Activated CD4-positive, alpha-beta T cell treated with anti-CD3 and anti-CD28 coated beads, Interleukin-2, amount 10 ng/mL, durations not matched to agents 7 days and 5 days (primary cell): ENCODE measurements around the gene PURB. TPM values are rescaled to one million over a fixed set of nuclear protein-coding genes. Genes with fewer than 3 reads are reported as not detected.

Experiments
- CTCF ChIA-PET: fragments of 350-600 bp; sonication (Branson Sonifier 250); formaldehyde crosslinking; loops from one replicate; lab custom pipeline; 2021; ENCODE audit warnings: antibody characterized with exemption; lab: Charles Lee
- POLR2A ChIA-PET: fragments of 350-600 bp; sonication (Branson Sonifier 250); formaldehyde crosslinking; loops from one replicate; lab custom pipeline; 2021; ENCODE audit warnings: antibody characterized with exemption; lab: Charles Lee
- DNase-seq: peaks from one replicate; pipeline ENCODE4 v3.0.0-alpha.2; 2020
- H3K27ac Mint-ChIP-seq: one replicate; pipeline ENCODE4 v1.8.0; 2021; ENCODE audit warnings: mild to moderate bottlenecking, moderate library complexity, mixed read lengths
- H3K27me3 Mint-ChIP-seq: one replicate; pipeline ENCODE4 v1.8.0; 2021; ENCODE audit warnings: mixed read lengths
- H3K36me3 Mint-ChIP-seq: one replicate; pipeline ENCODE4 v1.8.0; 2021; ENCODE audit warnings: low read depth, mixed read lengths
- H3K4me1 Mint-ChIP-seq: one replicate; pipeline ENCODE4 v1.8.0; 2021; ENCODE audit warnings: mixed read lengths
- H3K4me3 Mint-ChIP-seq: one replicate; pipeline ENCODE4 v1.8.0; 2021; ENCODE audit warnings: mild to moderate bottlenecking, moderate library complexity, mixed read lengths
- H3K9me3 Mint-ChIP-seq: one replicate; pipeline ENCODE4 v1.8.0; 2021; ENCODE audit warnings: mixed read lengths
- total RNA-seq, 2 experiments: library from RNA; stranded (reverse); gene quantifications; one replicate each; pipeline ENCODE4 v1.2.3, GENCODE V29; 2021

PURB gene
- total RNA-seq, 2 experiments from 2014 or later = 22.9 to 24.1 TPM

DNA sequence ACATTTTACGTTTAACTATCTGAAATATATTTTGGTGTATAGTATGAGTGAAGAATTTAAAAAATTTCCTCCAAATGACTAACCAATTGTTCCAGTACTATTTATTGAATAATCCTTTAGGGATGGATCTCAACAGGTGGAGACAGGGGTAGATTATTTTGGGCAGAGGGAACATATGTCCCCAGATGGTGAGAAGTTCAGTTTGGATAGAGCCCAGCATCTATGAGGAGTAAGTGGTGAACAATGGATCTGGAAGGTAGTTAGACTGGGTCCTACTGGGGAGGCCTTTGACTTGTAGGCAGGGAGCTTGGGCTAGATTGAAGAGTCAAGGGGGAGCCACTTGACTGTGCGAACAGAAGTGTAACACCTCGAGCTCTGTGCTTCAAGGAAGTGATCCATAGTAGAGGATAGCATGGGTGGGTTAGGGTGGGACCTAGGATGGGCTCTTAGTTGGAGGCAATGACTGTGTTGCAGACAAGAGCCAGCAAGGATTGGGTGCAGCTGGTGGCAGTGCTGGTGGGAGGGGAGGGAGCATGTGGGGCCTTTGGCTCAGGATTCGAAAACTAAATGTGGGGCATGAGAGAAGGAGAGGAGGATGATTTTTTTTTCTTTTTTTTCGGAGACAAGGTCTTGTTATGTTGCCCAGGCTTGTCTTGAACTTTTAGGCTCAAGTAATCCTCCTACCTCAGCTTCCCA is 3.9 kb upstream of the PURB start:
- Mint-ChIP-seq H3K27ac (no peak overlapping the region), H3K4me1 (peaks cover 58% of the 10 kb centered on the region), H3K27me3 (no peaks in the 10 kb centered on the region), H3K9me3 (no peaks in the 10 kb centered on the region), H3K36me3 (peaks cover 8% of the 10 kb centered on the region), H3K4me3 (no peak overlapping the region)
- ChIA-PET CTCF (interaction anchor here (0.6 to 2.3 kb wide), 4 partner anchors 9 to 84 kb away, joined by 3 to 5 read pairs (median 4); no protein-coding TSS in a partner anchor), POLR2A (no interaction called here)
- DNase-seq = no peak

DNA sequence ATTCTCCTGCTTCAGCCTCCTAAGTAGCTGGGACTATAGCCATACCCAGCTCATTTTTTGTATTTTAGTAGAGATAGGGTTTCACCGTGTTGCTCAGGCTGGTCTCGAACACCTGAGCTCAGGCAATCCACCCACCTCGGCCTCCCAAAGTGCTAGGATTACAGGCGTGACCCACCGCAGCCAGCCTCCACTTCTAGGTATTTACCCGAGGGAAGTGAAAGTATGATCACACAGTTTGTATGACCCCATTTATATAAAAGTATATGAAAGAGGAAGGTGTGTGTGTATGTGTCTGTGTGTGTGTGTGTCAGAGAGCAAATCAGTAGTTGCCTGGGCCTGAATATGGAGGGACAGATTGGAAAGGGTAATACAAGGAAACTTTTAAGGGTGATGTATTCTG is 2.0 kb upstream of the PURB start:
- DNase-seq = no peak
- no peaks in the 10 kb centered on the region for H3K27me3 Mint-ChIP-seq
- H3K4me1 Mint-ChIP-seq = peaks cover 70% of the 10 kb centered on the region
- no peaks in the 10 kb centered on the region for H3K9me3 Mint-ChIP-seq
- H3K4me3 Mint-ChIP-seq = peak overlapping the region; percentile 7
- CTCF ChIA-PET = interaction anchor here (0.8 to 2.3 kb wide), 2 partner anchors 28 to 39 kb away, joined by 3 to 5 read pairs; no protein-coding TSS in a partner anchor
- POLR2A ChIA-PET = no interaction called here
- H3K36me3 Mint-ChIP-seq = peaks cover 26% of the 10 kb centered on the region
- H3K27ac Mint-ChIP-seq = peak overlapping the region; percentile 99

DNA sequence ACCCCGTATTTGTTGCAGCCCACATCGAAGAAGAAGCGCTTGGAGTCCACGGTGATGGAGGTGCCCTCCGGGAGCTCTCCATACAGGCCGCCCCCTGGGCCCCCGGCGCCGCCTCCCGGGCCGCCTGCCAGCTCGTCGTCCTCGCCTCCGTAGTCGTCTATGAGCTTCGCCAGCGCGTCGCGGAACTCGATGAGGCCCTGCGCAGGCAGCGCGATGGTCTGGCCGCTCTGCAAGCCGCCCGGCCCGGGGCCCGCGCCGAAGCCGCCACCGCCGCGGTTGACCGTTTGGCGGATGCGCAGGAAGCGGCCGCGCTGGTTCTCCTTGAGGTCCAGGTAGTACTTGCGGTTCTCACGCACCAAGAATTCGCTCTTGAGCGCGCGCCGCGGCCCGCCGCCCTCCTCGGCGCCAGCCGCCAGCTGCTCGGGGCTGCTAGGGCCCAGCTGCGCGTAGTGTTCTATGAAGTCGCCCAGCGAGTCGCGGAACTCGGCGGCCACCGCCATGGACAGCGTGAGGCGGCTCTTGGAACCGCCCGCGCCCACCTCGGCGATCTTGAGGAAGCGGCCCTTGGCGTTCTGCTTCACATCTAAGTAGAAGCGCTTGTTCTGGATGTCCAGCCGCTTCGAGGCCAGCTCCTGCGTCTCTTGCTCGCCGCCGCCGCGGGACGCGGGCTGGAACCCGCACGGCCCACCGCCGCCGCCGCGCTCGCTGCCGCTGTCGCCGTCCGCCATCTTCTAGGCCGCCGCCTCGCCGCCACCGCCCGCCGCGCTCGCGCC is 523 bp downstream of the PURB start:
- POLR2A ChIA-PET = interaction anchor here (0.5 to 1.0 kb wide), 4 partner anchors 37 to 123 kb away, joined by 3 to 4 read pairs (median 4); partner anchors contain the start of gene H2AZ2
- peak; percentile 59 for DNase-seq
- peak overlapping the region; percentile 91 for H3K27ac Mint-ChIP-seq
- CTCF ChIA-PET = interaction anchor here (0.7 to 2.3 kb wide), 9 partner anchors 9 to 320 kb away, joined by 3 to 13 read pairs (median 4); partner anchors contain the start of gene H2AZ2
- H3K4me3 Mint-ChIP-seq = peak overlapping the region; percentile 90
- H3K9me3 Mint-ChIP-seq = no peaks in the 10 kb centered on the region
- H3K36me3 Mint-ChIP-seq = peaks cover 43% of the 10 kb centered on the region
- H3K4me1 Mint-ChIP-seq = peaks cover 78% of the 10 kb centered on the region
- H3K27me3 Mint-ChIP-seq = no peaks in the 10 kb centered on the region

GRCh38 chr7:44883961-44884620 is 1.2 kb downstream of the PURB start:
- no peaks in the 10 kb centered on the region for H3K9me3 Mint-ChIP-seq
- no peak for DNase-seq
- peaks cover 47% of the 10 kb centered on the region for H3K36me3 Mint-ChIP-seq
- H3K4me3 Mint-ChIP-seq = peak overlapping the region; percentile 90
- H3K4me1 Mint-ChIP-seq = peaks cover 79% of the 10 kb centered on the region
- ChIA-PET CTCF (interaction anchor here (1.0 to 2.3 kb wide), 6 partner anchors 17 to 319 kb away, joined by 3 to 13 read pairs (median 4); partner anchors contain the start of gene H2AZ2), POLR2A (interaction anchor here (0.6 kb wide), 1 partner anchor 86 kb away, joined by 3 read pairs; no protein-coding TSS in a partner anchor)
- H3K27me3 Mint-ChIP-seq = no peaks in the 10 kb centered on the region
- H3K27ac Mint-ChIP-seq = peak overlapping the region; percentile 91

DNA sequence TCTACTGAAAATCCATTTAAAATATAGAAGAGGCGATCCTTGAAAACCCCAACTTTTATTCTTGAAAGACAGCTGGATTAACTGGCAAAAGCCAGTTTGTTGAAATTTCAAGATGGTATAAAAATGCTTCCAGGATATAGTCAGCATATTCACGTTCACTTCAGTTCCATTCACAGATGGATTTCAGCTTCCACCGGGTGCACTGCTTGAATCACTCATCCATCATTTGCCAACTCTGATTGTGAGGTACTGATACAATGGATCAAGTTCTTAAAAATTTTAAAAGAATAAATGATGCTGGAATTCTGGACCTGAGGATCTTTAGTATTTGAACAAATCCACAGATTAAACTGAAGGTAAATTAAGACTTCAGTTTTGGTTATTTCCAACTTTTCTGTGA is 2.4 kb downstream of the PURB start:
- H3K4me3 Mint-ChIP-seq = peak overlapping the region; percentile 90
- H3K9me3 Mint-ChIP-seq = no peaks in the 10 kb centered on the region
- ChIA-PET POLR2A (no interaction called here), CTCF (interaction anchor here (0.7 to 2.4 kb wide), 3 partner anchors 9 to 25 kb away, joined by 3 to 10 read pairs (median 3); no protein-coding TSS in a partner anchor)
- H3K4me1 Mint-ChIP-seq = peaks cover 70% of the 10 kb centered on the region
- H3K27ac Mint-ChIP-seq = peak overlapping the region; percentile 79
- DNase-seq = no peak
- H3K27me3 Mint-ChIP-seq = no peaks in the 10 kb centered on the region
- H3K36me3 Mint-ChIP-seq = peaks cover 55% of the 10 kb centered on the region

GRCh38 chr7:44881610-44882009 is 3.7 kb downstream of the PURB start:
- Mint-ChIP-seq H3K27ac (peak overlapping the region; percentile 68), H3K9me3 (no peaks in the 10 kb centered on the region), H3K36me3 (peaks cover 61% of the 10 kb centered on the region), H3K27me3 (no peaks in the 10 kb centered on the region), H3K4me1 (peaks cover 63% of the 10 kb centered on the region), H3K4me3 (peak overlapping the region; percentile 71)
- POLR2A ChIA-PET = interaction anchor here (1.5 kb wide), 1 partner anchor 33 kb away, joined by 8 read pairs; no protein-coding TSS in a partner anchor
- DNase-seq = no peak
- CTCF ChIA-PET = interaction anchor here (0.6 to 2.4 kb wide), 9 partner anchors 10 to 291 kb away, joined by 3 to 14 read pairs (median 3); partner anchors contain the start of gene H2AZ2

GRCh38 chr7:44881066-44881600 is 4.2 kb downstream of the PURB start:
- no peak for DNase-seq
- CTCF ChIA-PET = interaction anchor here (0.6 to 2.4 kb wide), 11 partner anchors 11 to 290 kb away, joined by 3 to 14 read pairs (median 4); partner anchors contain the start of gene H2AZ2
- Mint-ChIP-seq H3K9me3 (no peaks in the 10 kb centered on the region), H3K27ac (peak overlapping the region; percentile 59), H3K27me3 (no peaks in the 10 kb centered on the region), H3K4me3 (peak overlapping the region; percentile 71), H3K4me1 (peaks cover 60% of the 10 kb centered on the region), H3K36me3 (peaks cover 64% of the 10 kb centered on the region)
- POLR2A ChIA-PET = interaction anchor here (1.5 kb wide), 1 partner anchor 34 kb away, joined by 8 read pairs; no protein-coding TSS in a partner anchor

DNA sequence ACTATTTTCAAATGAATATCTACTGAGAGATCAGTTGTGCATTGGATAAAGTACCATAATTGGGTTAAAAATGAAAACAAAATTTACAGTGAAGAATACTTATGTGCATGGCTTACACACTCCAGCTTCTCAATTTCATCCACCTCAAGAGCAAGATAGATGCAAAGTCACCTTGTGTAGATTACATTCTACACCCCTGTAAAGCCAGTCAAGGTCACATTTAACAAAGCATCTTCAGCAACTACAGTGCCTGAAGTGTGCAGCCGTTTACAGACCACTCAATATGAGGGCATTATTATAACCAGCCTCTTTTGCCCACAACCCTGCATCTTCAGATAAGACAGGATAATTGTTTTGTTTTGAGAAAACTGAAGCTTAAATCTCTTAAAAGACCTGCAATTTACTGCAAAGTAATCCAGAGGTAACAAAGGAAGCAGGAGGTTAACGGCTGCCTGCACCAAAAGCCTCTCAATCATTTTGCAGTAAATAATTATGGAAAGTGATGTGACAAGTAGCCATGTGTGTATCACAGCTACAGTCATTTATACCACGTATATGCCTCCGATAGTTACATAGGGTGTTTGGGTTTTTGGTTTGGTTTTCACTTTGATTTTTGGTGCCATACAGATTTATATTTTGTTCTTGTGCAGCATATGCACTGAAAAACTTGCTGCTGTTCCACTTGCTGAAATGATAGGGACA is 4.9 kb downstream of the PURB start:
- Mint-ChIP-seq H3K4me3 (peak overlapping the region; percentile 71), H3K4me1 (peaks cover 55% of the 10 kb centered on the region)
- POLR2A ChIA-PET = interaction anchor here (1.5 kb wide), 1 partner anchor 35 kb away, joined by 8 read pairs; no protein-coding TSS in a partner anchor

GRCh38 chr7:44876393-44876792 is 8.9 kb downstream of the PURB start:
- H3K4me1 Mint-ChIP-seq = peaks cover 25% of the 10 kb centered on the region
- H3K4me3 Mint-ChIP-seq = no peak overlapping the region
- CTCF ChIA-PET = interaction anchor here (1.0 to 1.9 kb wide), 3 partner anchors 9 to 11 kb away, joined by 4 to 5 read pairs (median 5); partner anchors contain the start of gene PURB
- no peak for DNase-seq
- POLR2A ChIA-PET = no interaction called here
- no peak overlapping the region for H3K27ac Mint-ChIP-seq
- H3K27me3 Mint-ChIP-seq = no peaks in the 10 kb centered on the region
- peaks cover 37% of the 10 kb centered on the region for H3K36me3 Mint-ChIP-seq
- H3K9me3 Mint-ChIP-seq = peaks cover 3% of the 10 kb centered on the region

More for the DNA sequence above, 4.9 kb downstream of the PURB start:
- H3K9me3 Mint-ChIP-seq = no peaks in the 10 kb centered on the region
- peaks cover 64% of the 10 kb centered on the region for H3K36me3 Mint-ChIP-seq
- CTCF ChIA-PET = interaction anchor here (0.6 to 2.4 kb wide), 7 partner anchors 11 to 204 kb away, joined by 3 to 14 read pairs (median 4); partner anchors contain the start of gene H2AZ2
- peak overlapping the region; percentile 59 for H3K27ac Mint-ChIP-seq
- DNase-seq = no peak
- no peaks in the 10 kb centered on the region for H3K27me3 Mint-ChIP-seq

DNA sequence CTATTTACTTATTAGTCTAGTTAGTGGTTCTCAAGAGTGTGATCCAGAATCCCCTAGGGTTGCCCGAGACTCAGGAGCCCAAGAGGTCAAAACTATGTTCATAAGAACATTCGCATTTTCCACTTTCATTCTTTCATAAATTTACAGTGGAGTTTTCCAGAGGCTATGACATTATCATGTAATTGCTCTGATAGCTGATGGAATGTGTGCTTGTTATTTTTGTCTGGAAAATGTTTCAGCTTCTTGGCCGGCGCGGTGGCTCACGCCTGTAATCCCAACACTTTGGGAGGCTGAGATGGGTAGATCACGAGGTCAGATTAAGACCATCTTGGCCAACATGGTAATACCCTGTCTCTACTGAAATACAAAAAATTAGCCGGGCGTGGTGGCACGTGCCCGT is 10.1 kb downstream of the PURB start:
- POLR2A ChIA-PET = no interaction called here
- no peak for DNase-seq
- H3K27me3 Mint-ChIP-seq = no peaks in the 10 kb centered on the region
- no peak overlapping the region for H3K27ac Mint-ChIP-seq
- H3K4me3 Mint-ChIP-seq = no peak overlapping the region
- peaks cover 8% of the 10 kb centered on the region for H3K9me3 Mint-ChIP-seq
- CTCF ChIA-PET = interaction anchor here (0.5 to 1.9 kb wide), 4 partner anchors 11 to 27 kb away, joined by 3 to 6 read pairs (median 5); partner anchors contain the start of genes H2AZ2 and PURB
- H3K4me1 Mint-ChIP-seq = peaks cover 13% of the 10 kb centered on the region
- H3K36me3 Mint-ChIP-seq = peaks cover 28% of the 10 kb centered on the region

- Mint-ChIP-seq H3K27me3 (no peaks in the 10 kb centered on the region), H3K4me1 (peaks cover 5% of the 10 kb centered on the region), H3K36me3 (peaks cover 10% of the 10 kb centered on the region), H3K27ac (no peak overlapping the region), H3K9me3 (peaks cover 8% of the 10 kb centered on the region), H3K4me3 (no peak overlapping the region)
- POLR2A ChIA-PET = no interaction called here
- CTCF ChIA-PET = interaction anchor here (0.6 to 1.6 kb wide), 3 partner anchors 14 to 32 kb away, joined by 3 to 7 read pairs (median 3); no protein-coding TSS in a partner anchor
- DNase-seq = no peak
These were observed 12.5 kb downstream of the PURB start for GRCh38 chr7:44872787-44873186.
